ENCODE data around the gene MAGT1. TPM values are rescaled to one million over a fixed set of nuclear protein-coding genes. Genes with fewer than 3 reads are reported as not detected.
"Not testable (repeated sequence)": the region's sequence is repeated elsewhere in the genome, so short reads cannot be mapped to it uniquely, and the experiment has no call there.

Gene MAGT1
- total RNA-seq, 1 donor from 2014 or later: 66.8 TPM

- Mint-ChIP-seq H3K4me3 (ENCODE audit: unreplicated experiment) (no peak overlapping the region), H3K27me3 (ENCODE audit: unreplicated experiment) (no peaks in the 10 kb centered on the region), H3K9me3 (ENCODE audit: unreplicated experiment) (peaks cover 4% of the 10 kb centered on the region), H3K4me1 (ENCODE audit: unreplicated experiment) (peaks cover 1% of the 10 kb centered on the region), H3K27ac (ENCODE audit: unreplicated experiment) (no peak overlapping the region), H3K36me3 (ENCODE audit: unreplicated experiment) (no peaks in the 10 kb centered on the region)
- no peak for TF ChIP-seq CTCF (IDR thresholded peaks at IDR 0.05)
- no peak for DNase-seq (ENCODE audit: extremely low spot score, unreplicated experiment)
Measured at GRCh38 chrX:77935886-77936285, 40.7 kb upstream of the MAGT1 start.

- H3K4me3 Mint-ChIP-seq (ENCODE audit: unreplicated experiment): no peak overlapping the region
- no peaks in the 10 kb centered on the region for H3K36me3 Mint-ChIP-seq (ENCODE audit: unreplicated experiment)
- H3K9me3 Mint-ChIP-seq (ENCODE audit: unreplicated experiment): no peaks in the 10 kb centered on the region
- no peak overlapping the region for H3K27ac Mint-ChIP-seq (ENCODE audit: unreplicated experiment)
- H3K27me3 Mint-ChIP-seq (ENCODE audit: unreplicated experiment): no peaks in the 10 kb centered on the region
- no peak for TF ChIP-seq CTCF (IDR thresholded peaks at IDR 0.05)
- no peak for DNase-seq (ENCODE audit: extremely low spot score, unreplicated experiment)
- H3K4me1 Mint-ChIP-seq (ENCODE audit: unreplicated experiment): no peaks in the 10 kb centered on the region
Measured at GRCh38 chrX:77930581-77930980, 35.3 kb upstream of the MAGT1 start.

GRCh38 chrX:77925764-77926163 is 30.5 kb upstream of the MAGT1 start:
- no peaks in the 10 kb centered on the region for H3K27me3 Mint-ChIP-seq (ENCODE audit: unreplicated experiment)
- no peak for DNase-seq (ENCODE audit: extremely low spot score, unreplicated experiment)
- TF ChIP-seq CTCF (IDR thresholded peaks at IDR 0.05): no peak
- H3K9me3 Mint-ChIP-seq (ENCODE audit: unreplicated experiment): peaks cover 5% of the 10 kb centered on the region
- no peaks in the 10 kb centered on the region for H3K36me3 Mint-ChIP-seq (ENCODE audit: unreplicated experiment)
- no peaks in the 10 kb centered on the region for H3K4me1 Mint-ChIP-seq (ENCODE audit: unreplicated experiment)
- H3K4me3 Mint-ChIP-seq (ENCODE audit: unreplicated experiment): no peak overlapping the region
- H3K27ac Mint-ChIP-seq (ENCODE audit: unreplicated experiment): no peak overlapping the region

GRCh38 chrX:77924320-77924859 is 29.2 kb upstream of the MAGT1 start:
- Mint-ChIP-seq H3K4me1 (ENCODE audit: unreplicated experiment) (no peaks in the 10 kb centered on the region), H3K36me3 (ENCODE audit: unreplicated experiment) (no peaks in the 10 kb centered on the region), H3K4me3 (ENCODE audit: unreplicated experiment) (no peak overlapping the region), H3K27ac (ENCODE audit: unreplicated experiment) (no peak overlapping the region), H3K9me3 (ENCODE audit: unreplicated experiment) (peaks cover 5% of the 10 kb centered on the region), H3K27me3 (ENCODE audit: unreplicated experiment) (no peaks in the 10 kb centered on the region)
- DNase-seq (ENCODE audit: extremely low spot score, unreplicated experiment): no peak
- no peak for TF ChIP-seq CTCF (IDR thresholded peaks at IDR 0.05)

GRCh38 chrX:77922787-77923186 is 27.6 kb upstream of the MAGT1 start:
- Mint-ChIP-seq H3K4me1 (ENCODE audit: unreplicated experiment) (no peaks in the 10 kb centered on the region), H3K9me3 (ENCODE audit: unreplicated experiment) (peaks cover 5% of the 10 kb centered on the region), H3K27ac (ENCODE audit: unreplicated experiment) (no peak overlapping the region), H3K36me3 (ENCODE audit: unreplicated experiment) (no peaks in the 10 kb centered on the region), H3K27me3 (ENCODE audit: unreplicated experiment) (no peaks in the 10 kb centered on the region), H3K4me3 (ENCODE audit: unreplicated experiment) (no peak overlapping the region)
- no peak for DNase-seq (ENCODE audit: extremely low spot score, unreplicated experiment)
- no peak for TF ChIP-seq CTCF (IDR thresholded peaks at IDR 0.05)

- H3K4me1 Mint-ChIP-seq (ENCODE audit: unreplicated experiment); H3K9me3 Mint-ChIP-seq (ENCODE audit: unreplicated experiment); DNase-seq (ENCODE audit: extremely low spot score, unreplicated experiment); H3K4me3 Mint-ChIP-seq (ENCODE audit: unreplicated experiment); H3K27me3 Mint-ChIP-seq (ENCODE audit: unreplicated experiment); H3K27ac Mint-ChIP-seq (ENCODE audit: unreplicated experiment); H3K36me3 Mint-ChIP-seq (ENCODE audit: unreplicated experiment): not testable (repeated sequence)
Measured at GRCh38 chrX:77919370-77919769, 24.1 kb upstream of the MAGT1 start.
